Kidney capillary endothelial cell (primary cell): Measurements from ENCODE around the gene ESRRB.

Experiments used
- DNase-seq: peaks from one replicate; pipeline ENCODE4 v3.0.0-alpha.2; 2018; ENCODE audit warnings: low spot score

Gene ESRRB

DNA sequence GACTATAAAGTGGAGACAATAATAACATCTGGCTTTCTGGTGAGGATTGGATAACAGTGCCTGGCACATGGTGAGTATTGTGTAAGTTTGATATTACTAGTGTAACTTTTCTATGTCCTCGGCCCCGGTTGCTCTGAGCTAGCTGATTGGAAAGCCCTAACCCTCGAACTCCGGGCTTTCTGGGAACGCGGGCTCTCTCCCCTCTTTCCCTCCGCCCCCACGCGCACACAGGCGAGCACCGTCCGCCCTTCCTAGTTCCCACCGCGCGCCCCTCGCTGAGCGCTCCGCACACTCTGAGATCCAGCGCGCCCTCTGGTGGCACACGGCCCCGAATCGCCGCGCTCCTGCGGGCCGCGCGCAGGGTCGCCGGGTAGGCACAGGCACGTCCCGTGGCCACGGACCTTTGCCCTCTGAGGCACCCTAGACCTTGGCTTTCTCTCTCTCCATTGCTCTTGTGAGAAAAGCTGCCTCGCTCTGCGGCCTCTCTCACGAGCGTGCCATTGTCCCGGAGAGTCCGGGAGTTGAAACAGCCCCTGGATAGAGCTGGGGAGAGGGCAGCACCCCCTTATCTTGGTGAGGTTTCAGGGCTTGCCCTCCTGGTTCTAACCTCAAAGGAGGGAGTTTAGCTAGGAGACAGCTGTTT, 23.2 kb upstream of the ESRRB start:
- peak; percentile 30 for DNase-seq

DNA sequence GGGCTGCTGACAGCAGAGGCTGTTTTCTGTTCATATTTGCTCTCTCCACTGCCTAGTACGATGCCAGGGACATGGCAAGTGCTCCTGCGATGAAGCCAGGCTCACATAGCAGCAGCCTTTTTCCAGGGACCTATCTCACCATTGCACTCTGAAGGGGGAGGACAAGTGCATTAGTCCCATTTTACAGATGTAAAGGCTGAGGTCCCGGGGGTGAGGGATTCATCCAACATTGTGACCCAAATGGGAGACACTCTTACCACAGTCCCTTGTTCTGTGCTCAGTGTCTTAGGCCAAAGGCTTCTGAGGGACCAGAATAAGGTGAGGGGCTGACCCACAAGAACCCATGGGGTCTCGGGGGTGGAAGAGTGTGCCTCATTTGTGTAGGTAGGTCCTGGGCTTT, 21.6 kb upstream of the ESRRB start:
- no peak for DNase-seq

DNA sequence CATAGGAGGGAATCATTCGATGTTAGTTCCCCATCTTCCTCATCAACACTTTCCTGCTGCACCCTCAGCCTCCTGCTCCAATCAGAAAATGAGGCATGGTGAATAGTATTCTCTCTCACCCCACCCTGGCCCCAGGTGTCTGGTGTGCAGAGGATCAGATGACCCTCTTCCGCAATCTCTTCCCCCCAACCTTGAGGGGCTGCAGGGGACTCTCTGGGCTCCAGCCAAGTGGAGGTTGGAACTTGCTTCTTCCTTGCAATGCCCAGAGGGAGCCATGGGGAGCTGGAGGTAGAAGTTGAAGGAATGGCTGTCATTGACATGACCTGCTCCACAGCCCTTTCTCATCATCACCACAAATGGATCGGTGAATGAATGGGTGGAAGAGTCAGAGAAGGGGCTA, 20.2 kb upstream of the ESRRB start:
- no peak for DNase-seq

DNA sequence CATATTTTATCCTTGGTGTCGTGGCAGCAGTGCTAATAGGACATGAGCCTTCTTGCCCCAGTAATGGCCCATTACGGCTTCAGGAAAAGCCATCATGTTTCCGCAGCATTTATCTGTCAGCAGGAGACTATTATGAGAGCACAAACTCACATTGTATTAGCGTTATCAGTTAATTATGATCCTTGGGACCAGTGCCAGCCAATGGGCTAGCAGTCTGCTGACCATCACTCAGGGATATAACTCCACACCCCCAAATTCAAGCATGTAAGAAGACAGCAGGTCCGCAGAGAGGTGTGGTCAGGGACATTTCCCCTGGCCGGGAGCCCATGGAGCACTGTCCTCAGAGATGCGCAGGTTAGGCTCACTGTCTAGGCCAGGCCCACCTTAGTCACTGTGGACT, 4.9 kb upstream of the ESRRB start:
- no peak for DNase-seq

DNA sequence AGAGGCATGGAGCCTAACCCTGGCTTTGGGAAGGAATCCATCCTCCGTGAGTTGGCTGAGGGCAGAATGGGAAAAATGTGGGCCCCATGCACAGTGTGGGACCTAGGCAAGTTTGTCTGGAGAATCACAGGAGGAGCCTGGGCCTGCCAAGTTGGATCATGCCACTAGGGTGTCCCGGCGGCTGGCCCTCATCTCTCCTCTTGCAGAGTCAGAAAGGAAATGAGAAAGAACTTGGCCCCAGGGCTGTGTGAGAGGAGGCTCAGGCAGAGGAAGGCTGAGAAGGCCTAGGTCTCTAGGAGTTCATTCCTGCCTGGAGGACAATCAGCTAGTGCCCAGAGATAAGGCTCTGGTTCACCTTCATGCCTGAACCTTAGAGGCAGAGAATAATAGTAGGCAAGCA, 2.5 kb upstream of the ESRRB start:
- DNase-seq, result no peak

DNA sequence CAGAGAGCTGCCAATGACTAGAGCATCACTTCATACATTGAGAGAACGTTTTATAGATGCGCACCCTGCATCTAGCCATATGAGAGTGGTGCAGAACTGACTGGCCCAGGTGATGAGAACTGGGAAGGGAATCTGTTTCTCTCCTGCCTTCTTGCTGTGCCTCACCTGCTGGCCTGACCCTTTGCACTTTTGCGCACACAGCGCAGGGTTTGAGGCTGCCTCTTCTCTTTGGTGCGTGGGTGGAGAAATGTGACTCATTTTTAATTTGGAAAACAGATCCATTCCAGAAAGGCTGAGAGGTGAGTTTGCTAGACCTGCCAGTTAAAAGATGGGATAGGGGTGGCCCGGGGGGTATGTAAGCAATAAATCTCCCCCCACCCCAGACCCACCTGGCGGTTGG, 453 bp upstream of the ESRRB start:
- DNase-seq, result no peak

DNA sequence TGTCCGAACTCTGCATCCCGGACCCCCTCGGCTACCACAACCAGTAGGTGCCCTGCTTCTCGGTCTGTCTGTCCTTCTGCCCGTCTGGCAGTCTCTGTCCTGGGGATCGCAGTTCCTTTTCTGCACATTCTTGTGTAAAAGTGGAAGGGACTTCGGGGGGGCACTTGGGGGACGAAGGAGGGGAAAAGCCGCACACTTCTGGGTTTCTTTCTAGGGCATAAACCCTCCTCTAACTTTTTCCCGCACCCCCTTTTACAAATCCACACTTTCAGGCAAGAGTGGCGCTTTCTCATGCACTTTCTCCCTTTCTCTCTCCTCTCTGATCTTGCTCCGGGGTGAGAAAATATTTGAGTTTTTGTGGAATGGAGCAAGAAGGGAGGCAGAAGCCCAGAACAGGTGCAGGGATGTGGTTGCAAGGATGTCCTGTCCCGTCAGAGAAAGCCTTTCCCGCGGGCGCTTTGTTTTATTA, 506 bp downstream of the ESRRB start:
- DNase-seq, result no peak

DNA sequence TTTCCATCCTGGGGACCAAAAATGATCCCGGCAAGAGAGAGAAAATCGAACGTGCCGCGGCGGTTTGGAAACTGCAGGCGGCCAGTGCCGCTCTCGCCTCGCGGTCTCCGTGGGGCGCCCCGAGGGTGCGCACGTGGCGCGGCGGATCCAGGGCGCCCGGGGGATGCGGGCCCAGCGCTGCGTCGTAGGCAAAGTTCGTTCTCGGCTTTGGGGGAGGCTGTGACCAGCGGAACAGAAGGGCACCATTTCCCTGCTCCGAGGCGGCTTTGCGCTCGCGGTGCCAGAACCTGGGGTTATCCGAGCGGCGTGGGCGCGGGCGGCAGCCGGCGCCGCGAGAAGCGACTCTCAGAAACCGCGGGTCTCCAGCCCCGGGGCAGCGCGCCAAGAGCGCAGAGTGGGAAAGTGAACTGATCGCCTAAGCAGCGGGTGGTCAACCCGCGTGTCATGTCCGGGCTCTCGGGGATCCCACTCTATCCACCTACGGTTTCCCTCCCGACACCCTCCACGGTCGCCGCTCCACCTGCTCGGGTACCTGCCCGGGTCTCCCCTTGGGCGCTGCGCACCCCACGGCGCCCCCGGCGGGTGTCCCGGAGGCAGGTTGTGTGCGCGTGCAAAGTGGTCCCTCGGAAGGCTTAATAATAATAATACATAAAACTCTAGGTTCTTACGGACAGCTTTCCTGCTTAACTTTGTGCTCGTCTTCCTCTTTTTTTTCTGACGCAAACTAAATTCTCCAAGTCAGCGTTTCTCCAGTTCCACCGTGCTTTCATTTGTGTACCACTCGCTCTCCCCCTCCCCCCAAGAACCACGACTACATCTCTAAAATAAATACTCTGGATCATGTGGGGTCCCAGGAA, 1.2 kb downstream of the ESRRB start:
- DNase-seq, result no peak

DNA sequence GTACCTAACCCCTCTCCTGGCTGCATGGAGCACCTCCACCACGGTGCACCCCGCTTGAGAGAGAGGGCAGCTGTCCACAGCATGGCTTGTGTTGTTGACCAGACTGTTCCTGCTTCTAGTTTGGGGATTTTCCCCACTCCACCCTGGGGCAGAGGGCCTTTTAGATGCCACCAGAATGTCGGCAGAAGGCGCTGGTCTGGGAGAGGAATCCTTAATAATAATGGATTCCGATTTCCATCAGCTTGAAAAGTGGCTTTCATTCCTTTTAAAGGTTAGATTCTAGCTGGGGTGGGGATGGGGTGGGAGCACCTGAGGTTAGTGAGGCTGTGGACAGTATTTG, 1.8 kb downstream of the ESRRB start:
- no peak for DNase-seq

DNA sequence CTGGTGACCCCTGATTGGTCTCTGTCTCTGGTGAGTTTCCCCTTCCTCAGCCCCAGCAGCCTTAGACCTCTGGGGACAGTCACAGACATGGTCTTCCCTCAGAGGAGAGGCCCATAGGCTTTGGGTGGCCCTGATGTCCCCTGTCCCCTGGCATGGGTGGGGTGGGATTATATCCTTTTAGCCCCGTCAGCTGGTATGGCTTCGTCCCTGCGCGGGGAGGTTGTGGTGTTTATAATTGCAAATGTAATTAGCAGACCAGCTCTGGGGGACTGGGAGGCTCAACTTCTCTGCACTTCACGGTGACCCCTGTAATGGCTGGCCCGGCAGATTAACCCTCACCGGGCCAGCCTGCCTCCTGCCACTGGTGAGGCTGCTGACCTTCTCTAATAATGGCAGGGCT, 5.1 kb downstream of the ESRRB start:
- no peak for DNase-seq

DNA sequence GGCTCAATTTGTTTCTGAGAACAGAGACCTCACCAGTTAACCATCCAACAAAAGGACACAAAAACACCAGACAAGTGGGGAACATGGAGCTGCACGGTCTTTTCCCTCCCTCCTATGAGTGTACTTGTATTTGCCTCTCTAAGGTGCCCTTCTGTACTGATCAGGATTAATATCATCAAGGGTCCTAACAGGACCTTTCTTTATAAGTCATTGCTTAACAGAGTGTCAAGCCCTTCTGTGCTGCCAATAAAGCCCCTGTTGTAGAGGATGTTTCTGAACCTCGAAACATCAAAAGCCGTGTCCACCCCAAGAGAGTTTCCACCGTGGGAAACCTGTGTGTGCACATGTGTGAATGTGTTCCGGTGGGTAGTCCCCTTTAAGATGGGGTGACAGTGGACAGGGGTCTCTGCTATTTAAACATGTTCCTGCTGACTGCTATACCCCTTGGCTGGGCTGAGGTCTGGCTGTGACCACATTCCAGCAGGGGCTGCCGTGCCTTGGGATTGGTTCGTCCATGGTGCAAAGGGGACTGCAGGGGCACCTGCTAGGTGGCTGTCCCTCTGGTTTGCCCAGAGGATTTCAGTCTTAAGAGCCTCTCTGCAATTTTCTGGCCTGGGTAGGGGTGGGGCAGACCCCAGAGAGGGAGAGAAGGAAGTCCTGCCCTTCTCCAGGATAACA, 6.0 kb downstream of the ESRRB start:
- DNase-seq, result no peak

DNA sequence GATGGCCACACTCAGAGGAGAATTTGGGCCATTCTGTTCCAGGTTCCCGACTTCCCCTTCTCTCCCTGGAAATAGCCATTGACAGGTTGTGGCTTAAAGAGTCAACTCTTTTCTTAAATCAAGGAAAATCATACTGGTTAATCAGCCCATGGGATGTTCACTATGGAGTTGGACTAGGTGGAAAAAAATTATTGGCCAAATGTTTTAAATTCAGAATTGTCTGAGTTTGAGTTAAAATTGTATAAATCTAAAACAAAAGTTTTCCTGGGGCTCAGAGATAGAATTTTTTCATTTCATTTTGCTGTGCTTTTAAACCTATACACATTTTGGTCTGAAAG, 6.5 kb downstream of the ESRRB start:
- no peak for DNase-seq

DNA sequence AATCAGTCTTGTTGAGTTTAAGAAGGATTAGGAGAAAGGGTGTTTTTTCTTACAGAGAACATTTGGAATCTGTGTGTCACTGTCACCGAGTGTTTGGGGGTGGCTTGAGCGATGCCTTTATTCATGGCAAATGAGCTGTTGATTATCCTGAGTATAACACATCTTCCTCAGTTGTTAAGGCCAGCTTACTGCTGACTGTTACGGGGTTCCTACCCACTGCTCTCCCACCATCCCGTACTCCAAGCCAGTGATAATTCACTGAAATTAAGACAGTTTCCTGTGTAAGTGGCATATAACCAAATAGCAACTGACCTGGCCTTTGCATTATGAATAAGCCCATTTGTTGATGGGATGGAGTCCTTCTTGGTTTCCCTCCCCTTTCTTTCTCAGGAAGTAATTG, 9.5 kb downstream of the ESRRB start:
- no peak for DNase-seq

DNA sequence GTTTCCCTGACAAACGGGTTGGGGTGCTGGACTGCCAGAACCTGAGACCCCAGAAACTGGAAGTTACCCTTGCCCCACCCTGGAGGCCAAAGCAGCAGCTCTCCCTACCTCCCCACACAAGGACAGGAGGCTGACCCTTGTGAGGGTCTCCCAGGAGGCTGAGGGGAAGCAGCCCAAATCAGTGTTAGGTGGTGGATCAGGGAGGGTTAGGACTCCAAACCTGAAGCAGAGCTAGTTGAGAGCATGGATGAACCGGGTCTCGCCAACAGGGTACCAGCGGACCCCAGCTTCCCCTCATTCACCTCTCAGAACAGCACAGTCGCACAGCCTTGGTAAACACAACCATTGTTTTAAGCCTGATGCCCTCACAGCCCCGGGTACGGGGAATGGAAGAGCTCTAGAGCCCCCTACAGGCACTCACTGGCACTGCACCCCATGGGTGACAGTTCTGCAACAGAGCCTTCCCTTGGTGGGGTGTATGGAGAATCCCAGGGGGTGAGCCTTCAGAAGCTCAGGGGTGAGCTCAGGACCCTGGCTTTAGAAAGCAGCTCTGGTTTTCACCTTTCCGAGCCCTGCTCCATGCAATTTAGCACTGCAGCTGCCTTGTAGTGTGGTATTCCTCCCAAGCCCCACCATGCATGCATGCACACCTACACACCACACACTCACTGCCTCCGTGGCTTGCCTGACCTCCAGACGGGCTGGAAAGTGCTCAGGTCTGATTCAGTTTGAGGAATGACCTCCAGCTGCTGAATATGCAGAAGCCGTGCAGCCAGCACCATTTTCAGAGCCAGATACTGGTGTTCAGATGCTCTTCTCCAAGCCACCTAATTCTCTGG, 11.2 kb downstream of the ESRRB start:
- peak; percentile 69 for DNase-seq

DNA sequence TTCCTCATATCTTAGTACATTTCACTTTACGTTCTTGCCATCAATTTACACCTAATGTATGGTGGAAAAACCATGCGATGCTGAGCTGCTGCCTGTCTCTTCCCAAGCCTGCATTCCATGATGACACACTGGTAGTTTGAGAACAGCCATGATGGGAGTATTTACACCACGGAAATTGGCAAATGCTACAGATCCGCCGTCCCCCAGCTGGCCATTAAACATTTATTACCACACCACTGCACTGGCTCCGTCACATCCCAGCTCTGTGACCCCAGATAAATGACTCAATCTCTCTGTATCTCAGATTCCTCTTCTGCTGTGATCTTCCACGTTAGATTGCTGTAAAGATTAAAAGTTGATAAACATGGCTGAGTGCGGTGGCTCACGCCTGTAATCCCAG, 13.9 kb downstream of the ESRRB start:
- DNase-seq, result no peak

DNA sequence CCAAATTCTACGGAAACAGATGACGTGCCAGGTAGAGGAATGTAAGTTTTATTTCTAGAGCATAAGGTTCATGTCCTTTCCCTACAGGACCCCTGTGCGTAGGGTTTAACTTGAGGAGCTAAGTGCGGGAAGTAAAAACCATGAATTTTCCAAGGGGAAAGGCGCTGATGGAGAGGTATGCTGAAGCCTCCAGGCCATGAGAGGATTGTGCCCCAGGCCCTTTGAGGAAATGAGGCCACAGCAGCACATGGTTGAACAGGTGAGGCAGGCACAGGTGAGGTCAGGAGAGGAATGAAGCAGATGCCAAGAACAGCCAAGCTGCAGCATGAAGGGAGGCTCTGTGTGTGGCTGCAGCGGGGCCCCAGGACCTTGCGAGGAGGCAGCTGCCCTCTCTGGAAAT, 14.7 kb downstream of the ESRRB start:
- DNase-seq, result no peak

DNA sequence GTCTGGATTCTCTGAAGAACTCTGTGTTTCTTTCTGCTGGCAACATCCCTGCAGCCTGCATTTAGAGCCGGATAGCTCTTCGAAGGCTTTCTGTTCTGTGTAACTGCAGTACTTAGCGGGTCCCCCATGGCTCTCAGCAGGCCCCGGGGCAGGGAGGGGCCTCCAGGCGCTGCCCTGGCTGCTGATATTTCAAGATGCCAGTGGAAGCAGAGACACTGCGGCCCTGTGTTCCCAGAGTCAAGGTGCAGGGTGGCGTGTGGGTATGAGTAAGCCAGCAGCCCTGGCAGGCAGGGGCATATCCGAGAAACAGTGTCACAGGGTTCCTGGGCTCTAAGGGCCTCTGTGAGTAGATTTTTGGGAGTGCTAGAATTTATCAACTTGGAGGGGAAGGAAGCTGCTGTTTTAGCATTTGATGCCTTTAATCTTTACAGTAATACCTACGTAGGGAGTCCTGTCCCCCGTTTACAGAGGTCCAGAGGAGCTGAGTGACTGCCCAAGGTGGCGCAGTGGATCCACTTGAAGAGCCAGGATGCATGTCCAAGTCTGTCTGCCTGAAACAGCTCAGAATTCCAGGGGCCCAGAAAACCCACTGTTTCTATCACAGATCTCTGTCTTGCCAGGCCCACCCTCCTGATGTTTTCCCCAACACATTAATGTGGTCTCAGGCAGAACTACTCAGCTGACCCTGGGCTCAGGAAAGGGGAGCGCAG, 16.2 kb downstream of the ESRRB start:
- no peak for DNase-seq

DNA sequence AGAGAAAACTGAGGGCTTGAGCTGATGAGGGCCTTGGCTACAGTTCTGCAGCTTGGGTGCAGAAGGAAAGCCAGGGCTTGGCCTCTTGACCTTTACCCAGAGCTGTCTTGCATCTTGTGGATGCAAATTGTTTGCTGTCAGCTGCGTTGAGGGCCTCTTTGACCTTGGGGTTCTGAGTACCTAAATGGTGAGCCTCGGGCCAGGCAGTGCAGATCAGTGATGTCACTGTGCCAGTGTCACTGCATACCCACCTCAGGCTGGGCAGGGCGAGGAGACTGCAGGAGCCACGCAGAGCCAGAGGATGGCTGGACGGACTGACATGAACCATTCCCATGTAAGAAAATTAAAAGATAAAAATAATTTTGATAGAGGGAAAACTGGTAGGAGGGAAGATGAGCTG, 18.6 kb downstream of the ESRRB start:
- DNase-seq, result no peak

DNA sequence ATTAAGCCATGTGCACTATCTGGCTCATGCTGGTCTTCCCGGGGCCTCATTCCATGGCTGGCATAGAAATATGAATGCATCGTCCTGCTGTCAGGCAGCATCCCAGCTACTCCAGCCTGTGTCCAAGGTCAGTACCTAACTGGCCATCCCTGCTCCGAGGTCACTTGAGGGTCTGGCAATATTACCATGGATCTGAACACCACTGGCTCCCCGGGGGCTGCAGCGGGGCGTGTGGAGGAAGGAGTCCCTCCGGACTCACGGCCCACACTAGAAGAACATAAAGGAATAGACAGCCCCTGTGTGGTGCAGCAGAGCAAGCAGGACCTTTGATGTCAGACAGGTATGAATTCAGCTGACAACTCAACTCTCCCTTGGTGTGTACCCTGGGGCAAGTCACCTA, 19.2 kb downstream of the ESRRB start:
- no peak for DNase-seq

DNA sequence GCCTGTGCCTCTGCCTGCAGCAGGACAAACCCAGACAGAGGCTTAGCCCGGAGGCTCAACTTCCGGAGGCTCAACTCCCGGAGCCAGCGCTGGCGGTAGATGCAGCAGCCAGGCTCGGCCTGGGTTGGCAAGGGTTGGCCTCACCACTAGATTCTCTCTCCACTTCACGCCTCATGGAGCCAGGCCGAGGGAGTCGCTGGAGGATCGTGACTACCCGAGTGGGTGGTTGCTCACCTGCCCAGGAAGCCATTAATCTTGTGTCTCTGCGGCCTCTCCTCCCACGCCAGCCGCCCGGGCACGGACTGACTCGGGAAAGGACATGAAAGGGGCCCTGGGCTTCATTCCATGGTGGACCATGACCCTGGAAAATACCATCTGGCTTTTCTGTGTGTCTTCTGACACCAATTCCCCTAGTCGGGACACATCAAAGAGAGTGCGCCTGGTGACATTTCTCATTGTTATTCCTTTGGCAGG, 20.8 kb downstream of the ESRRB start:
- DNase-seq, result no peak

DNA sequence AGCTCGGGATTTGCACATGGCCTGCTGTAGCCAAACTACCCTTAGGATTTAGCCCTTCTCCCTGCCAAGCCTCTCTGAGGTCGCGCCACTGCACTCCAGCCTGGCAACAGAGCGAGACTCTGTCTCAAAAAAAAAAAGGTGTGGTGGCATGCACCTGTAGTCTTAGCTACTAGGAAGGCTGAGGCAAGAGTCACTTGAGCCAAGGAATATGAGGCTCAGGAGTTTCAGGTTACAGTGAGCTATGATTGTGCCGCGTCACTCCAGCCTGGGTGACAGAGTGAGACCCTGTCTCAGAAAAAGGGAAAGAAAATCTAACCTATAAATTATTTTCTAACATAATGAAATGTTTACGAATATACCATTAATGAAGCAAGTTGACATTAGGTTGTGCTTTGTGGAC, 29.7 kb downstream of the ESRRB start:
- DNase-seq, result no peak
